Natural killer cell (primary cell): Measurements from ENCODE around the gene CTDP1. TPM values are rescaled to one million over a fixed set of nuclear protein-coding genes. Genes with fewer than 3 reads are reported as not detected.

Source experiments
- total RNA-seq, 4 donors: library from RNA; stranded (reverse); fragments of 120-200 nt in 1 of 4; gene quantifications; one replicate each; pipeline versions ENCODE4 v1.2.3 to v1.2.4, GENCODE V29; 2013 to 2022

The CTDP1 gene
- total RNA-seq, 3 donors from 2014 or later (not counting 1 experiment from before 2014, with no cell fraction given), result 66.9 to 89.4 (median 77.1) TPM

Other genes starting within 250 kb of the CTDP1 start
- not detected for gene KCNG2, start 118.1 kb downstream of the CTDP1 start, total RNA-seq